Ishikawa (cell line): ENCODE measurements around the gene GPR15.

ENCODE experiments used
- CEBPB ChIP-seq: IDR thresholded peaks from 2 replicates; pipeline ENCODE4 v1.6.1; 2012
- CREB1 ChIP-seq: IDR thresholded peaks from 2 replicates; pipeline ENCODE4 v1.6.1; 2012; ENCODE audit warnings: low read depth
- EGR1 ChIP-seq: IDR thresholded peaks from 2 replicates; pipeline ENCODE4 v1.6.1; 2012
- EP300 ChIP-seq: IDR thresholded peaks from 2 replicates; pipeline ENCODE4 v1.6.1; 2012; ENCODE audit warnings: borderline replicate concordance
- FOXM1 ChIP-seq: IDR thresholded peaks from 2 replicates; pipeline ENCODE4 v1.6.1; 2012; ENCODE audit warnings: low read depth, borderline replicate concordance
- NFIC ChIP-seq: IDR thresholded peaks from 2 replicates; pipeline ENCODE4 v1.6.1; 2012
- RAD21 ChIP-seq: IDR thresholded peaks from 2 replicates; pipeline ENCODE4 v1.6.1; 2012; ENCODE audit warnings: low read depth
- TAF1 ChIP-seq: IDR thresholded peaks from 2 replicates; pipeline ENCODE4 v1.6.1; 2012; ENCODE audit warnings: low read depth, mild to moderate bottlenecking
- TCF12 ChIP-seq: IDR thresholded peaks from 2 replicates; pipeline ENCODE4 v1.6.1; 2012; ENCODE audit warnings: low read depth
- TEAD4 ChIP-seq: IDR thresholded peaks from 2 replicates; pipeline ENCODE4 v1.6.1; 2012
- YY1 ChIP-seq: IDR thresholded peaks from 2 replicates; pipeline ENCODE4 v1.6.1; 2012; ENCODE audit warnings: low read depth
- ZBTB7A ChIP-seq: IDR thresholded peaks from 2 replicates; pipeline ENCODE4 v1.6.1; 2012; ENCODE audit warnings: low read depth
- TF ChIP-seq, protein P1 (sequence below): IDR thresholded peaks from 2 replicates; pipeline ENCODE4 v1.6.1; 2012; ENCODE audit warnings: low read depth, mild to moderate bottlenecking
- TF ChIP-seq, protein P2 (sequence below): IDR thresholded peaks from 2 replicates; pipeline ENCODE4 v1.6.1; 2012
- TF ChIP-seq, protein P3 (sequence below): IDR thresholded peaks from 2 replicates; pipeline ENCODE4 v1.6.1; 2012

GPR15 gene

DNA sequence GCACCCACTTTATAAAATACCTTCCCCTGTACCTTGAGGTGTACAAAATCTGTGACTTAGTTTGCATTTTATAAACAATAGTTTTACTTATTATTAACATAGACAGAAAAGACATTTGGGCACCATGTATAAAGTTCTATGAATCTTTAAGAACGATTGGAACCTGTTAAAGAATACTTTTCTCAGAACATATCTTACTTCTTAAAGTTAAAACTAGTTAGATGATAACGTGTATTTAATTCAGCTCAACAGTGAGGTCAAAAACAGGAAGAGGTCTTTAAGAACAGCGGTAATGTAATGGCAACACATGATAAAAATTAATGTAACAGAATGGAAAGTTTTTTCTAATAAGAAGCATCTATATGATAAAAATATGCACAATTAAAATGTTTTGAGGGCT lies 36.6 kb downstream of the GPR15 start:
- TF ChIP-seq EP300, result no peak
- no peak for TF ChIP-seq FOXM1
- TF ChIP-seq CREB1, result no peak
- TF ChIP-seq TEAD4, result no peak
- no peak for TF ChIP-seq TAF1

DNA sequence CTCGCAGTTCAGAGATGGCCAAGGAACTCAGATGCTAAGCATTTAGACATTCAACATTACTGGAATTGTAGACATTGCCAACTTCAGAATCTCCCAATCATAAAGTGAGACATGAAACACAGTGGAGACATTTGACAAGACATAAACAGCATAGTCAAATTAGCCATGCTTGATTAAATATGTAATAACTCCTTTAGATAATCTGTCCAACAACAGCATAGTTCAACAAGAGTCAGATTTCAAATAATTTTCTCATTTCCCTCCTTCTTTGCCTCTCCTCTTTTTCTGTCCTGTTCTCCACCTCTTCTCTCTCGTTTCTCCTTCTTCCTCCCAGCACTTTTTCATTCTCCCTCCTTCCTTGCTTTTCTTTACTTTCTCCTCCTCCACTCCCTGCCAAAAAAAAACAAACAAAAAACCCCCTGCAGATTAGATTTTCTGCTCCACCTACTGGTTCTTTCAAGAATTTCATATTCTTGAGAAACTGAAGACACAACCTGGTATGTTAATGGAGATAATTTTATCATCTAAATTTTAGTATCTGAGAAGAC lies 41.5 kb downstream of the GPR15 start:
- TF ChIP-seq TCF12, result no peak
- no peak for TF ChIP-seq CREB1
- peak; percentile 44 for TF ChIP-seq RAD21

DNA sequence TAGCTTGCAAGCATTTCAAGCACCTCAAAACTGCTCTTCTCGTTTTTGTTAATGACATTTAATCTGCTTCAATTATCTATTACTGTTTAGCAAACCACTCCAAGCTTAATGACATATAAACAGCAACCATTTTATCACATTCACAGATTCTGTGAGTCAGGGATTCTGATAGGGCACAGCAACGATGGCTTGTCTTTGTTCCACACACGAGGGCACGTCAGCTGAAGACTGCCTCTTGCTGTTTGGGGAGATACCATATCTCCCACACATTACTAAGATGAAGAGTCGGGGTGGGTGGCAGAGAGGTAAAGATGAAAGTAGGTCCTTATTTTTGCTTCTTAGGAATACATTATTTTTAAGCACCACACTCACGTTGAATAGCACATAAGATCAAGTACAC lies 42.4 kb downstream of the GPR15 start:
- TF ChIP-seq CREB1, result no peak
- no peak for TF ChIP-seq TAF1
- no peak for TF ChIP-seq FOXM1
- TF ChIP-seq YY1, result no peak
- no peak for TF ChIP-seq EGR1
- TF ChIP-seq TCF12, result no peak
- TF ChIP-seq, protein P1, sequence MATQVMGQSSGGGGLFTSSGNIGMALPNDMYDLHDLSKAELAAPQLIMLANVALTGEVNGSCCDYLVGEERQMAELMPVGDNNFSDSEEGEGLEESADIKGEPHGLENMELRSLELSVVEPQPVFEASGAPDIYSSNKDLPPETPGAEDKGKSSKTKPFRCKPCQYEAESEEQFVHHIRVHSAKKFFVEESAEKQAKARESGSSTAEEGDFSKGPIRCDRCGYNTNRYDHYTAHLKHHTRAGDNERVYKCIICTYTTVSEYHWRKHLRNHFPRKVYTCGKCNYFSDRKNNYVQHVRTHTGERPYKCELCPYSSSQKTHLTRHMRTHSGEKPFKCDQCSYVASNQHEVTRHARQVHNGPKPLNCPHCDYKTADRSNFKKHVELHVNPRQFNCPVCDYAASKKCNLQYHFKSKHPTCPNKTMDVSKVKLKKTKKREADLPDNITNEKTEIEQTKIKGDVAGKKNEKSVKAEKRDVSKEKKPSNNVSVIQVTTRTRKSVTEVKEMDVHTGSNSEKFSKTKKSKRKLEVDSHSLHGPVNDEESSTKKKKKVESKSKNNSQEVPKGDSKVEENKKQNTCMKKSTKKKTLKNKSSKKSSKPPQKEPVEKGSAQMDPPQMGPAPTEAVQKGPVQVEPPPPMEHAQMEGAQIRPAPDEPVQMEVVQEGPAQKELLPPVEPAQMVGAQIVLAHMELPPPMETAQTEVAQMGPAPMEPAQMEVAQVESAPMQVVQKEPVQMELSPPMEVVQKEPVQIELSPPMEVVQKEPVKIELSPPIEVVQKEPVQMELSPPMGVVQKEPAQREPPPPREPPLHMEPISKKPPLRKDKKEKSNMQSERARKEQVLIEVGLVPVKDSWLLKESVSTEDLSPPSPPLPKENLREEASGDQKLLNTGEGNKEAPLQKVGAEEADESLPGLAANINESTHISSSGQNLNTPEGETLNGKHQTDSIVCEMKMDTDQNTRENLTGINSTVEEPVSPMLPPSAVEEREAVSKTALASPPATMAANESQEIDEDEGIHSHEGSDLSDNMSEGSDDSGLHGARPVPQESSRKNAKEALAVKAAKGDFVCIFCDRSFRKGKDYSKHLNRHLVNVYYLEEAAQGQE, result no peak
- no peak for TF ChIP-seq RAD21

DNA sequence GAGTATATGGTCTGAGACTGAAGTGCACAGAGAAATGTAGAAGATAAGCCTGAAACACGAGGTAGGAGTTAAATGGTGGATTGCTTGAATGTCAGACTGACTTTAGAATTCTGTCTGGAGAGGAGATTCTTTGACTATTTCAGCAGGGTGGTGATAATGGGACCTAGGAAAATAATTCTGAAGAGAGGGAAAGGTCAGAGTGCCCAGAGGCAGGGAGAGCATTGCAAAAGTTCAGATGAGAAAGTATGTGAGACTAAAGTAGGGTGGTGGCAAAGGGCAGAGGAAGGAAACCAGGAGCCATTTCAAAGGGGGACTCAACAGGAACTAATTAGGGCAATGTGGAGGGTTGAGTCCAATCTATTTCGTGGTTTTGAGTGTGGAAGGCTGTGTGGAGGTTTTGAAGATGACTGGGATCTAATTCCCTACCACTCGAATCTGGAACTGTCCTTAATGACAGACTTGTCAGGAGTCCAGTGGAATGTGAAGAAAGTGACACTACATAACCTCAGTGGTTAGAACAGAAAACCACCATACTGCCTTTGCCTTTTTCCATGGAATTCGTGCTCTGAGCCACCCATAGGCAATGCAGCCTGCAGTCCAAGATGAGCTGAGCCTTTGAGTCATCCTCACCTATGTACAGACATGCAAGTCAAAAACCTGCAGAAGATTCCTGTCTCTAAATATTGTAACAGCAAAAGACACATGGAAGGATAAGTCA lies 45.6 kb downstream of the GPR15 start:
- TF ChIP-seq NFIC, result no peak
- no peak for TF ChIP-seq CREB1
- TF ChIP-seq TEAD4, result no peak
- no peak for TF ChIP-seq EGR1
- TF ChIP-seq FOXM1, result no peak
- TF ChIP-seq RAD21, result no peak
- no peak for TF ChIP-seq ZBTB7A
- no peak for TF ChIP-seq EP300
- no peak for TF ChIP-seq YY1
- TF ChIP-seq TAF1, result no peak
- TF ChIP-seq, protein P2, sequence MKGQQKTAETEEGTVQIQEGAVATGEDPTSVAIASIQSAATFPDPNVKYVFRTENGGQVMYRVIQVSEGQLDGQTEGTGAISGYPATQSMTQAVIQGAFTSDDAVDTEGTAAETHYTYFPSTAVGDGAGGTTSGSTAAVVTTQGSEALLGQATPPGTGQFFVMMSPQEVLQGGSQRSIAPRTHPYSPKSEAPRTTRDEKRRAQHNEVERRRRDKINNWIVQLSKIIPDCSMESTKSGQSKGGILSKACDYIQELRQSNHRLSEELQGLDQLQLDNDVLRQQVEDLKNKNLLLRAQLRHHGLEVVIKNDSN, result no peak
- TF ChIP-seq, protein P1, result no peak
- TF ChIP-seq, protein P3, sequence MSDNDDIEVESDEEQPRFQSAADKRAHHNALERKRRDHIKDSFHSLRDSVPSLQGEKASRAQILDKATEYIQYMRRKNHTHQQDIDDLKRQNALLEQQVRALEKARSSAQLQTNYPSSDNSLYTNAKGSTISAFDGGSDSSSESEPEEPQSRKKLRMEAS, result no peak
- no peak for TF ChIP-seq TCF12
- no peak for TF ChIP-seq CEBPB

DNA sequence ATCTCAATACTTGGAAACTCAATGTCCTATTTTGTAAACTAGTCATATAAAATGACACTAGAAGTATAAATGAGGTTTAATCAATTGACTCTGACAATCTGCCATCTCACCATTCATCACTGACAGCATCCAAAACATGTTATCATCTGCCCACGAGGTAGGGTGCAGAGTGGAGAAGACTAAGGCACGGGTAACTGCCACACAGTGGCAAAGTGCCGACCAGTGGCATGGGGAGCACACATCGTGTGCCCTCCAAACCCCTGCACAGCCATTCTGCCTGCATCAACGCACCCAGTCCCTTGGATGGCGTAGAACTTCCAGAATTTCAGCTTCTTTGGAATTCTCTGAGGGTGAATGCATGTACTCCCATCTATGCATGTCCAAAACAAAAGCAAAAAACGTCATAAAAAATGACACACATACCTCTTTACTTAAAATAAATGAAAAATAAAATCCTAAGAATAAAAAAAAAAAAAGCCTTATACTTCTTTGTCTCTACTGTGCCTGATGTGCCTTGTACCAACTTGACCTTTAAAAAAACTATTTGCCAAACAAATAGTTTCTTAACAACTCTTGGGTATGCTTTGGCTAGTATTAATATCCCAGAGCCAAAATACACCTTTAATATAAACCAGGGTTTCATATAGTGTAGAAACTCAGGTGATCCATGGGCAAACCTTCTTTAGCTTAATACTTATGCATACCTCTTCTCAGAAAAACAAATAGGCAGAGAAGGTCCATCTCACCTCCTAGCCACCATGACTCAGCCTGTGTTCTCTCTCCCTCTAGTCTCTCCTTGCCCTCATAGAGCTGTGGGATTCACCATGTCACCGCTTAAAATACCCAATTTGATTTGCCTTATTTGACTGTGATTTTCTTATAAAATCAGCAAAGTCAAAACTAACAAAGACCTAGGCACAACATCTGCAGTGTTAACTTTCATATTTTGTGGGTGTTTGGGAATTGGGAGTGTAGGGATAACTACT lies 48.9 kb downstream of the GPR15 start:
- TF ChIP-seq, protein P1, result no peak
- TF ChIP-seq FOXM1 (no peak), YY1 (no peak), NFIC (no peak)
